Stimulated activated CD8-positive, alpha-beta memory T cell treated with anti-CD3 and anti-CD28 coated beads, Interleukin-4, amount 100 ng/mL, for 1 hour (primary cell): ENCODE data around the gene CTR9.
A peak's percentile ranks its signal among the peaks of the same experiment; 100 is the strongest.

Experiments used
- DNase-seq, 2 donors: peaks; one replicate each; pipeline ENCODE4 v3.0.0-alpha.2; 2020; ENCODE audit warnings: low read depth in 2 of 2, low spot score in 1 of 2

CTR9 gene

DNA sequence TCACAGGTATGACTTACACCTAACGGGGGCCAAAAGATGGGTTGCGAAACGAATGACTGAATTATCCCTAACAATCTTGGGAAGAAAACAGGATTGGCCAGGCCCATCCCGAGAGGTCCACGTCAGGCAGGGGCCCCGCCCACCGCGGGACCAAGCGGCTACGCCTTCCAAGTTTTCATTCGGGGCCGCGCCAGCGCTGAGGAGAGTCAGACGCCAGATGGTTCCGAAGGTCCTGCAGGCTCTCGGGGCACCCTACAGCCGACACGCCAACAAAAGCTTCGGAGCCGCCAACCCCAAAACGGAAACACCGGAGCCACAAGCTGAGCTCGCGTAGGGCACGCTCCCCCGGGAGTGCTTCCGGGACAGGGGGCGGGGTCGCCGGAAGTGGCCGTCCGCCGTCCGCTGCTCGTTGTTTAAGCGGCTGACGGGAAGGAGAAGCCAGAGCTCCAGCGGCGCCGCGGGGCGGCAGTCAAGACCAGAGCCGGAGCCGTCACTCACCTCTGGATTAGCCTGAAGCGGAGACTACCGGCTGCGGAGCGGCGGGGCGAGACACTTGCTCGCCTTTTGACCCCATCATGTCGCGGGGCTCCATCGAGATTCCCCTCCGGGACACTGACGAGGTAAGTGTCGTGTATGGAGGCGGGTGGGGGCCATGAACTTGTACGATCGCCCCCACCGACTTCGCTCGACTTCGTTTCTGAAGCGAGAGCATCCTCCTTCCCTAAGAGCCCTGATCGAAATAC, at the start of gene CTR9:
Gene CTR9 (plus strand): TSS at position 409 of the 743 bp plus-strand sequence. CDS start 167 bp downstream, at position 576.
- DNase-seq, result peak; percentile 64 to 82

- DNase-seq, result no peak
Observed at GRCh38 chr11:10701982-10702381, 49.1 kb upstream of the CTR9 start.

DNA sequence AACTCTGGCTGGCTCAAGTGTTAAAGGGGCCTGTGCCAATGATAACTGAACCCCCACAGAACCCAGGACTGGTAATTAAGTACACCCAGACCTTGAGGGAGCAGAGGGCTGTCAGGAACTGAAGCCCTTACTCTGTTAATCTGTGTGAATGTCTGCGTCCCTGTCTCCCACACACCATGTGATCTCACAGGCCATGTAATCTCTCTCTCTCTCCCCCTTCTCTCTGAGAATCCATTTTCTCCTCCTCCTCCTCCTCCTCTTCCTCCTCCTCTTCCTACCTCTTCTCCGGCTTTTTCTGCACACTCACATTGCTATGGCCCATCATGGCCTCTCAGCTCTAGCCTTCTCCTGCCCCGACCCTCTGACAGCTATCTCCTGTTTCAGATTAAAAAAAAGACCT, 42.9 kb upstream of the CTR9 start:
- no peak for DNase-seq

- DNase-seq, result no peak
Observed at GRCh38 chr11:10709299-10710086, 41.6 kb upstream of the CTR9 start.

- no peak for DNase-seq
Observed at GRCh38 chr11:10715571-10715970, 35.5 kb upstream of the CTR9 start.

GRCh38 chr11:10716122-10716521, 34.9 kb upstream of the CTR9 start:
- no peak for DNase-seq

- no peak for DNase-seq
Observed at GRCh38 chr11:10716543-10717259, 34.3 kb upstream of the CTR9 start.

GRCh38 chr11:10719616-10720015, 31.4 kb upstream of the CTR9 start:
- no peak for DNase-seq

DNA sequence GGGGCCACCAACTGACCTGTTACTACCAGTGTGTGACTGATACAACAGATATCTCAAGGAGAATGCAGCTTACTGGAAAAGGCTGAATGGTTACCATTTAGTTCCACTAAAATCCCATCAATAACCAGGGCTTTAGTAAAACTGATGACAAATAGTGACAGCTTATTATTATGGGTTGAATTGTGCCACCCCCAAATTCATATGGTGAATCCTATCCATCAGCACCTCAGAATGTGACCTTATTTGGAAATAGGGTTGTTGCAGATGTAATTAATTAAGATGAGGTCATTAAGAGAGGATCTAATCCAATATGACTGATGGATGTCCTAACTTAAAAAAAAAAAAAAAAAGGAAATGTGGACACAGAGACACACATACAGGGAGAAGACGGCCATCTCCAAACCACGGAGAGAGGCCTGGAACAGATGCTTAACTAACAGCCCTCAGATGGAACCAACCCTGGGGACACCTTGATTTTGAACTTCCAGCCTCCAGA, 30.1 kb upstream of the CTR9 start:
- no peak for DNase-seq

DNA sequence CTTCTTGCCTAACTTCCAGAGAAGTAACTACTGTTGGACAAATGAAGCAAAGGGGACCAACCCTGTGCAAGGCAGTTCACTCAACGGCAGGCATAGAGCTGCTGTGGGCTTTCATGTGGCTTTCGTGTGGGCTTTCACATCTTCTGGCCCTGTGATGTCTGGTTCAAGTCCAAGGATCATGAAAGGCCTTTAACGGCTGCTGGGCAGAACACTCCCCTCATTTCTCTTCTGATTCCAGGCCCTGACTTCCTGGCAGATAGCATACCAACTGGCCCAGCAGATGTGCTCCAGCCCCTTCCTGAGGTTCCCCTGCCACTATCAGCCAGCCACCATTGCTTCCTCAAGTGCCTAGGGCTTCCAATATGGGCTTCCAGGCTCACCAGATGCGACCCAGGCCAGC, 28.7 kb upstream of the CTR9 start:
- no peak for DNase-seq

GRCh38 chr11:10725114-10725906, 25.7 kb upstream of the CTR9 start:
- DNase-seq, result no peak

- DNase-seq, result no peak
Observed at GRCh38 chr11:10725907-10726253, 25.2 kb upstream of the CTR9 start.

DNA sequence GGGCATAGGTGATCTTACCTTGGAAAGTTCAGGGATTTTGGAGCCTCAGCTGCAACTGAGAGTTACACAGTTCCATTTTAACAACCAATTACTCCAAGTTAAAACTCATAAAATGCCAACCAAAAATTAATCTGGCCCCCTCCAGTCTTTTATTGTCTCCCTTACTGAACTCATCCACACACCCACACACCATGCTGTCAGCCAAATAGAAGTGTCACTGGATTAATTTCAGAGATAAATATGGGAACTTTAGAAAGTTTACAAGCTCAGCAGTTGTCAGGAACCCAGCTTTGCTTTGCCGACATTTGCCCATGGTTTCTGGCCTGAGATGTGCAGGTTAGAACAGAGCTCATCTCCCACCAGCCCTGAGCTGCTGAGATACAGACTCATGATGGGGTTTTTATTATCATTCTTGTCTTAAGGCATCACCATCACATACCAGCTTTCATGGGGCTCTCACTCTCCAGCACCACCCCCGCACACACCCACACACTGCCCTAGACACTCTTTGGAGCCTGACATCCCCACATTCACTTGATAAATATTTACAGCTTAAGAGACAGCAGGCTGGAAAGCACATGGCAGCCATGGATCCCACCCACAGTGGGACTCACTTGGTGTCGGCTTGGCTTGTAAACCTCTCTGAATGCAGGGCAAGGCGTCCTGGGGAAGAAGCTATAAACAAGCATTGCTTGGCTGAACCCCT, 23.7 kb upstream of the CTR9 start:
- no peak for DNase-seq

DNA sequence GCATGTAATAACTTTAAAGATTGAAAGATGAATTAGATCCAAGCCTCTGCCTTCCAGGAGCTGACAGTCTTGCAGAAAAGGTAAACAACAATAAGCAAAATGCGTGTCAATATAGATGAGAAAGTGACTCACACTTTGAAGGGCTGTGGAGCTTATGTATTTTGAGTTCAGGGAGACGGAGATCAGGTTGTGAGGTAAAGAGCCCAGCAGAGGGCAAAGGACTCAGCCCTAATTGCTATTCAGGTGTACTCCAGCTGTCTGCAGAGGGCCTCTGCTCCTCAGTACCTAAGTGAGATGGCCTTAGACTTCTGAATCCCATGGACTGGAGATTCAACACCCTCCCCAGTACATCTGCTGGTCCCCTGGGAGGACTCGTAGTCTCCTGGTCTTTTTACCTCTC, 22.9 kb upstream of the CTR9 start:
- DNase-seq, result no peak

DNA sequence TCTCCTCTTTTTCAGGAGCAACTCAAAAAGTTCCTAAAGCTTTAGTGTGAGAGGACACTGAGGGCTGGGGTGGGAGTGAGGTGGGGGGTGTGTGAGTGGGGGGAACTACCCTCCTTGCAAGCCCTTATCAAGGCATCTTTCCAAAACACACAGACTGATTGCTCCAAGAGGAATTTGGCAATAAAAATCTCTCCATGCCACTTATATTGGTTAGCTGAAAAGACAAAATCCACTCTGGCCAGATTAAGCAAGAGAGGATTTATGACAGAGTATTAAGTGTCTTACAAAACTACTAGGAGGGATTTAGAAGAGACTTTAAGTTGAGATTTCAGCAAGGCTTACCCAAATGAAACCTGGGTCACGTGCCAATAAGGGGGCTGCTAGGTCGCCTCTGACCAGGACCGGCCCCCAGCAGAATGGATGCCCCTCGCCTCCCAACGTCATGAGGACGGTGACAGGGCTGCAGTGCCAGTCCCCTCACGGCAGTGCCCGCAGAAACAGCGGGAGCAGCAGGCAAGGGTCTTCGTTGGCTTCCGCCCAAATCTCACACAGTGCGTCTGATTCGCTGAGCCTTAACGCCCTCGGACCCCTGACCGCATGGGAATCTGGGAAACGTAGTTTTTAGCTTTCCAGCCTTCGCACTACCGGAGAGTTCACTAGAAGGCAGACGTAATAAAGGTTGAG, 22.1 kb upstream of the CTR9 start:
- no peak for DNase-seq

DNA sequence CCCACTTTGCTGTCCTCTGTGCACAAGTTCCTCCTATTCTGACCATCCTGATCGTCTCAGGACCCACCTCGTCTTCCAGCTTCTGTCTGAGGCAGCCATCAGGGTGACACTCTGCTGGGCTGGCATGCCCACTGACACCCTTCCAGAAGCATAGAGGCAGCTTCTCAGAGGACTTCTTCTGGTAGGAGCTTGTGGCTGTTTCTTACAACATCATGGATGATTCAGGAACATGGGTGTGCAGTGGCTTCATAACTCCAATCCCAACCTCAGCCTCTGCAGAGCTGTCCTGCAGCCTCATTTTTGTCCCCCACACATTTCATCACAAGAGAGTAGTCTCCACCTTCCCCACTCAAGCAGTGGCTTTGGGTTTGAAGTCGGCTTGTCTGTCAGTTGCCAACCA, 20.9 kb upstream of the CTR9 start:
- DNase-seq, result no peak

DNA sequence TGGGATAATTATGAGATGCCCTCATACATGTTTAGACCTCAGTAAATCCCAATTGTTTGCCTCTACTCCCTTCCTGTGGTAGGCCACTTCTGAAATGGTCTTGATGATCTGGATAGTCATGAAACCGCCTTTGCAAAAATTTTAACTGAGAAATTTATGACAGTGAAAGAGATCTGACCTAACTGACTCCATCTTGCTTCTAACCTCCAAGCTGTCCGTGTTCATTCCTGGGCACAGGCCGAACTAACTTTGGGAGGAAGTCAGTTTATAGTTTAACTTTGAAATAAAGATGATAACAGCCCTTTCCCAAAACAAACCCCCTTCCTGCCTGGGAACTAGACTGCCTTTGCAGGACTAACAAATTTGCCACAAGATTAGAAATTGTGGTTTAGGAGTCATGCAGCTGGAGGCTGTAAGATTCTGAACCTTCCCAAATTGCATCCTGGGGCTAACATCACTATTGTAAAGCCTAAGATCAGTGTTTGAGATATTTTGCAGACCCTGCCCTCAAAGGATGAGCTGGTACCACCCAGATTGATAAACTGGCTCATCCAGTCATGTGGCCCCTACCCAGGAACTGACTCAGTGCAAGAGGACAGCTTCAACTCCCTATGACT, 19.9 kb upstream of the CTR9 start:
- DNase-seq, result no peak

- peak; percentile 61 to 75 for DNase-seq
Observed at GRCh38 chr11:10735481-10736475, 15.3 kb upstream of the CTR9 start.
